G401 (cell line): ENCODE measurements around the gene DLG5. TPM values are rescaled to one million over a fixed set of nuclear protein-coding genes. Genes with fewer than 3 reads are reported as not detected.

Experiments
- DNase-seq: peaks from one replicate; pipeline ENCODE4 v3.0.0-alpha.2; 2015; ENCODE audit warnings: low spot score
- in situ Hi-C: cut with HindIII; loops from 2 replicates; pipeline ENCODE4 v1.10.0; 2016; ENCODE audit warnings: low sequenced_read_pairs, mixed read lengths
- total RNA-seq: library from RNA; depleted of rRNA; stranded (reverse); fragments of >200 nt; shearing (Covaris generic); gene quantifications from 2 replicates; pipeline ENCODE4 v1.2.3, GENCODE V29; 2014

Gene DLG5
- total RNA-seq, 1 experiment from 2014 or later: 48.7 TPM

GRCh38 chr10:77875730-77876129 lies 50.8 kb downstream of the DLG5 start:
- no peak for DNase-seq
- in situ Hi-C loops: no loop called here

- in situ Hi-C loops: no loop called here
- DNase-seq: no peak
Observed at GRCh38 chr10:77874872-77875271, 51.7 kb downstream of the DLG5 start.

- in situ Hi-C loops: no loop called here
- no peak for DNase-seq
Observed at GRCh38 chr10:77873536-77874380, 52.8 kb downstream of the DLG5 start.

GRCh38 chr10:77872947-77873535 lies 53.5 kb downstream of the DLG5 start:
- in situ Hi-C loops: no loop called here
- no peak for DNase-seq

GRCh38 chr10:77872151-77872946 lies 54.2 kb downstream of the DLG5 start:
- in situ Hi-C loops: no loop called here
- DNase-seq: peak; percentile 92

- in situ Hi-C loops: no loop called here
- no peak for DNase-seq
Observed at GRCh38 chr10:77869626-77870420, 56.7 kb downstream of the DLG5 start.

GRCh38 chr10:77868523-77868922 lies 58.0 kb downstream of the DLG5 start:
- in situ Hi-C loops: no loop called here

GRCh38 chr10:77867124-77867719 lies 59.3 kb downstream of the DLG5 start:
- in situ Hi-C loops: no loop called here
- DNase-seq: no peak

More at GRCh38 chr10:77868523-77868922, 58.0 kb downstream of the DLG5 start:
- DNase-seq: no peak

- in situ Hi-C loops: no loop called here
- no peak for DNase-seq
Observed at GRCh38 chr10:77866598-77866997, 60.0 kb downstream of the DLG5 start.

GRCh38 chr10:77865580-77866324 lies 60.8 kb downstream of the DLG5 start:
- in situ Hi-C loops: no loop called here
- peak; percentile 34 for DNase-seq

GRCh38 chr10:77864151-77864851 lies 62.3 kb downstream of the DLG5 start:
- no peak for DNase-seq
- in situ Hi-C loops: no loop called here

GRCh38 chr10:77863446-77863845 lies 63.1 kb downstream of the DLG5 start:
- in situ Hi-C loops: no loop called here
- DNase-seq: no peak

GRCh38 chr10:77862595-77862994 lies 64.0 kb downstream of the DLG5 start:
- in situ Hi-C loops: no loop called here
- no peak for DNase-seq

- in situ Hi-C loops: no loop called here
- DNase-seq: no peak
Observed at GRCh38 chr10:77861366-77861765, 65.2 kb downstream of the DLG5 start.

GRCh38 chr10:77859865-77860282 lies 66.7 kb downstream of the DLG5 start:
- DNase-seq: no peak
- in situ Hi-C loops: no loop called here

GRCh38 chr10:77859200-77859864 lies 67.2 kb downstream of the DLG5 start:
- in situ Hi-C loops: no loop called here
- no peak for DNase-seq

GRCh38 chr10:77857272-77857671 lies 69.3 kb downstream of the DLG5 start:
- DNase-seq: no peak
- in situ Hi-C loops: no loop called here
